ENCODE results near the gene INTS14. TPM values are rescaled to one million over a fixed set of nuclear protein-coding genes. Genes with fewer than 3 reads are reported as not detected.
A peak's percentile ranks its signal among the peaks of the same experiment; 100 is the strongest.

Gene INTS14
- total and polyA plus RNA-seq, 2 of the 8 experiments (the other 6 are each of a cell fraction or from before 2014, with no cell fraction given) = 33.1 to 33.7 TPM

DNA sequence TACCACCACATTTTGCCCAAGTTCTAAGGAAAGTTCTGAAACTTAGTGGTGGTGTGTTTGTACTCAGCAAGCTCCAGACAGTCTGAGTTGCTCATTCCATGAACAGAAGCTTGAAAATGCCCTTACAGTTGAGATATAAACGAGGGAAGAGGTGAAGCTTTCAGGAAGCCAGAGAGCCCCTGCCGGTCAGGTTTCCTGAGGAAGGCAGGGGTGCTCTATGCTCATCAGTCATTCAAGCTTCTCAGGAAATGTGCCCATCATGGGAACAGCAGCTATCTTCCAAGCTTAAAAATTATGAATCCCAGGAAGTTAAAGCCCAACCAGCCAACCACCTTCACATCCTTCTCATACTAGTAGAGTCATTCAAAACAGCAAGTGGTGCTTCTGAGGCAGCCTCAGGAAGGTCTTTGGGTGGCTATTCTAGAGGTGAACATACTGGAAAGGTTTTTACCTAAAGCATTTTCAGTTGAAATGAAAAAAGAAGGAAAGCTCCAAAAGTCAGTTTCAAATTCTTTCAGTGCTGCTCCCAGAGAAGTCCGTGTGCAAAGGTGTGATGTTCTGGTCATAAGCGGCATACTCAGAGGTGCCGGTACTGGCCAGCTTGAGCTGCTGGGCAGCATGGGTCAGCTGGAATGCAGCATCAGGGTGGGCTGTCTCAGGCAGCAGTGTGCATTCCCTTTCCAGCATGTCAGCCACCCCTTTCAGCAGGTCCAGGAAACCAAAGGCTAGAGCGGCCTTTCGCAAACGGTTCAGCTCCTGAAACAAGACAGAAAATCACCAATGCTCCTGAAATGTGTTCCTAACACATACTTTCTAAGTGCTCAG lies 31.8 kb downstream of the INTS14 start:
- H3K79me1 ChIP-seq (ENCODE audit: low read depth, low read length) = no peaks in the 10 kb centered on the region
- no peak overlapping the region for H2BK15ac ChIP-seq (ENCODE audit: low read length)
- H4K5ac ChIP-seq (ENCODE audit: insufficient read length, low read depth, low read length) = no peak overlapping the region
- H2BK5ac ChIP-seq (ENCODE audit: low read depth, low read length) = no peak overlapping the region
- CTCF ChIA-PET (ENCODE audit: partially characterized antibody) = interaction anchor here (0.6 to 2.9 kb wide), 9 partner anchors 10 to 290 kb away, joined by 3 to 13 read pairs (median 5); partner anchors contain the start of genes INTS14 and RAB11A
- no peak overlapping the region for H3K4me3 ChIP-seq (ENCODE audit: extremely low read depth in 1 of 4, insufficient read depth in 2 of 4, low read depth in 3 of 4, low read length in 4 of 4)
- H3K23me2 ChIP-seq (ENCODE audit: low read depth, low read length) = no peaks in the 10 kb centered on the region
- FAIRE-seq (no peak), DNase-seq (ENCODE audit: low read depth in 1 of 2, low spot score in 2 of 2) (no peak)
- no peak overlapping the region for H3K4me2 ChIP-seq (ENCODE audit: insufficient read depth in 1 of 2, low read depth in 2 of 2, low read length in 2 of 2)
- no peak overlapping the region for H2BK20ac ChIP-seq (ENCODE audit: low read length)
- H3K27me3 ChIP-seq (replicated peaks in 1 of 4; ENCODE audit: control insufficient read depth in 3 of 4, extremely low read depth in 1 of 4, insufficient read depth in 3 of 4, low read length in 3 of 4) = no peaks in the 10 kb centered on the region
- H3K14ac ChIP-seq (ENCODE audit: insufficient read length) = no peak overlapping the region
- H2AK5ac ChIP-seq (ENCODE audit: low read depth, low read length) = no peak overlapping the region
- peaks cover 0 to 6% of the 10 kb centered on the region in 2 experiments for H4K20me1 ChIP-seq (replicated peaks in 1 of 2; ENCODE audit: control insufficient read depth in 1 of 2, insufficient read depth in 2 of 2, low read length in 2 of 2)
- H3K9me3 ChIP-seq (ENCODE audit: insufficient read depth in 2 of 2, low read depth in 1 of 2, low read length in 1 of 2) = no peaks in the 10 kb centered on the region
- H3K56ac ChIP-seq (replicated peaks; ENCODE audit: insufficient read length, low read depth, low read length) = no peak overlapping the region
- no peak overlapping the region for H2AFZ ChIP-seq (ENCODE audit: low read length)
- H3K36me3 ChIP-seq (ENCODE audit: control insufficient read depth in 2 of 4, insufficient read depth in 4 of 4, low read length in 3 of 4) = peaks cover 4 to 50% (median 36%) of the 10 kb centered on the region in 4 experiments; a peak in 7 of 8 replicates
- H3K27ac ChIP-seq (ENCODE audit: low read depth, low read length) = no peak overlapping the region
- WGBS, 2 experiments (ENCODE audit: extremely low coverage in 1 of 2, insufficient coverage in 1 of 2, insufficient read length in 1 of 2, insufficient replicate concordance in 2 of 2, low coverage in 1 of 2, low lambda C conversion rate in 2 of 2, missing lambda C conversion rate in 1 of 2) = 89% methylated on average over 8 of the region's 8 CpGs; no CpG with 5 or more reads in 1 of the 2 experiments
- no peak overlapping the region for H2BK12ac ChIP-seq (ENCODE audit: low read depth, low read length)
- no peaks in the 10 kb centered on the region for H3K4me1 ChIP-seq (replicated peaks in 1 of 4; ENCODE audit: control insufficient read depth in 3 of 4, insufficient read depth in 4 of 4, low read length in 3 of 4)
- no peaks in the 10 kb centered on the region for H3K79me2 ChIP-seq (ENCODE audit: control insufficient read depth in 1 of 2, insufficient read depth in 2 of 2, low read length in 2 of 2)
- H2BK120ac ChIP-seq (replicated peaks; ENCODE audit: low read depth, low read length) = no peak overlapping the region
- POLR2A ChIA-PET (ENCODE audit: partially characterized antibody) = interaction anchor here (0.7 to 2.5 kb wide), 10 partner anchors 10 to 858 kb away, joined by 3 to 9 read pairs (median 4); partner anchors contain the start of genes HACD3, INTS14 and RAB11A
- H4K91ac ChIP-seq (replicated peaks; ENCODE audit: insufficient read length, low read length) = no peak overlapping the region
- H3K23ac ChIP-seq (ENCODE audit: insufficient read length) = no peak overlapping the region
- no peak overlapping the region for H3K18ac ChIP-seq (ENCODE audit: extremely low read depth, low read length)
- no peak overlapping the region for H4K8ac ChIP-seq (ENCODE audit: extremely low read depth, insufficient read depth, low read length)
- H3K4ac ChIP-seq (replicated peaks; ENCODE audit: insufficient read length, low read depth, low read length) = no peak overlapping the region
- H3K9ac ChIP-seq (replicated peaks in 1 of 4; ENCODE audit: extremely low read depth in 1 of 4, low read depth in 3 of 4, low read length in 3 of 4) = no peak overlapping the region
- TF ChIP-seq, protein P1, sequence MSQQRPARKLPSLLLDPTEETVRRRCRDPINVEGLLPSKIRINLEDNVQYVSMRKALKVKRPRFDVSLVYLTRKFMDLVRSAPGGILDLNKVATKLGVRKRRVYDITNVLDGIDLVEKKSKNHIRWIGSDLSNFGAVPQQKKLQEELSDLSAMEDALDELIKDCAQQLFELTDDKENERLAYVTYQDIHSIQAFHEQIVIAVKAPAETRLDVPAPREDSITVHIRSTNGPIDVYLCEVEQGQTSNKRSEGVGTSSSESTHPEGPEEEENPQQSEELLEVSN (IDR thresholded peaks at IDR 0.05) = no peak
- TF ChIP-seq RXRA (IDR thresholded peaks at IDR 0.05; ENCODE audit: insufficient read depth, low read depth, low read length) = no peak
- no peak for TF ChIP-seq SUZ12 (IDR thresholded peaks at IDR 0.05; ENCODE audit: low read length)
- no peak for TF ChIP-seq NRF1 (IDR thresholded peaks at IDR 0.05; ENCODE audit: low read depth, low read length)
- no peak for TF ChIP-seq POU5F1 (IDR thresholded peaks at IDR 0.05; ENCODE audit: low read depth, low read length)
- TF ChIP-seq POLR2AphosphoS5 (IDR thresholded peaks at IDR 0.05; ENCODE audit: low read depth, low read length) = peak; percentile 66
- TF ChIP-seq, protein P2, sequence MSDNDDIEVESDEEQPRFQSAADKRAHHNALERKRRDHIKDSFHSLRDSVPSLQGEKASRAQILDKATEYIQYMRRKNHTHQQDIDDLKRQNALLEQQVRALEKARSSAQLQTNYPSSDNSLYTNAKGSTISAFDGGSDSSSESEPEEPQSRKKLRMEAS (IDR thresholded peaks at IDR 0.05) = no peak
- no peak for TF ChIP-seq SIRT6 (IDR thresholded peaks at IDR 0.05; ENCODE audit: low read length)
- no peak for TF ChIP-seq SIX5 (IDR thresholded peaks at IDR 0.05; ENCODE audit: low read depth, low read length)
- TF ChIP-seq SIN3A (conservative IDR thresholded peaks at IDR 0.05 in 1 of 2, IDR thresholded peaks at IDR 0.05 in 1 of 2; ENCODE audit: low read depth in 1 of 2, low read length in 2 of 2) = no peak
- no peak for TF ChIP-seq BCL11A (IDR thresholded peaks at IDR 0.05; ENCODE audit: low read depth in 2 of 2, low read length in 2 of 2)
- TF ChIP-seq JUN (IDR thresholded peaks at IDR 0.05; ENCODE audit: low read depth, low read length) = no peak
